Stimulated activated CD8-positive, alpha-beta memory T cell treated with anti-CD3 and anti-CD28 coated beads, Interleukin-2, amount 100 ng/mL, for 1 hour (primary cell): ENCODE results near the gene TRMT112.
"Not testable (repeated sequence)": the region's sequence is repeated elsewhere in the genome, so short reads cannot be mapped to it uniquely, and the experiment has no call there.

ENCODE experiments used
- DNase-seq, 2 donors: peaks; one replicate each; pipeline ENCODE4 v3.0.0-alpha.2; 2020; ENCODE audit warnings: low read depth in 2 of 2

Gene TRMT112

GRCh38 chr11:64312947-64313346, 4.4 kb downstream of the TRMT112 start:
- no peak for DNase-seq

DNA sequence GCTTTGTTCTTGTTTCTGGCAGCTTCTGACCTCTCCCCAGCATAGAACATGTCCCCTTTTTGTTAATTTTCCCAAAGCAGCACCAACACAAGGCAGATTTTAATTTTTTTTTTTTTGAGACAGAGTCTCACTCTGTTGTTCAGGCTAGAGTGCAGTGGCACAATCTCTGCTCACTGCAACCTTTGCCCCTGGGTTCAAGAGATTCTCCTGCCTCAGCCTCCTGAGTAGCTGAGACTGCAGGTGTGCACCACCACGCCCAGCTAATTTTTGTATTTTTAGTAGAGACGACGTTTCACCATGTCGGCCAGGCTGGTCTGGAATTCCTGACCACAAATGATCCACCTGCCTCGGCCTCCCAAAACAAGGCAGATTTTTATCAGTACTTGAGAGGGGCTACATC, 9.6 kb downstream of the TRMT112 start:
- not testable (repeated sequence) for DNase-seq

- DNase-seq = no peak
These were observed 10.3 kb downstream of the TRMT112 start for GRCh38 chr11:64306876-64307622.

DNA sequence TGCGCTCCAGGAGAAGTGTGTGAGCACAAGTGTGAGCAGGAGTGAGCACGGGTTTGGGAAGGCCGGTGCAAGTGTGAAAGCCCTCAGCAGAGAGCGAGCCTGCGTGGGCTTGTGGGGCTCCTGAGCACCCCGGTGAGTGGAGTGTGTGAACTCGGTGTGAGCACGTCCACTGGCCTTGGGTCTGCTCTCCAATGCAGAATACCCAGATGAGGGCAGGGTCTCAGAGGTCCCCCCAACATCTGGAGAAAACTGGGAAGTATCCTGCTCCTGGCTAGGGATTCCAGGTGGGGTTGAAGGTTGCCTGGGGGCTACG, 10.8 kb downstream of the TRMT112 start:
- no peak for DNase-seq

DNA sequence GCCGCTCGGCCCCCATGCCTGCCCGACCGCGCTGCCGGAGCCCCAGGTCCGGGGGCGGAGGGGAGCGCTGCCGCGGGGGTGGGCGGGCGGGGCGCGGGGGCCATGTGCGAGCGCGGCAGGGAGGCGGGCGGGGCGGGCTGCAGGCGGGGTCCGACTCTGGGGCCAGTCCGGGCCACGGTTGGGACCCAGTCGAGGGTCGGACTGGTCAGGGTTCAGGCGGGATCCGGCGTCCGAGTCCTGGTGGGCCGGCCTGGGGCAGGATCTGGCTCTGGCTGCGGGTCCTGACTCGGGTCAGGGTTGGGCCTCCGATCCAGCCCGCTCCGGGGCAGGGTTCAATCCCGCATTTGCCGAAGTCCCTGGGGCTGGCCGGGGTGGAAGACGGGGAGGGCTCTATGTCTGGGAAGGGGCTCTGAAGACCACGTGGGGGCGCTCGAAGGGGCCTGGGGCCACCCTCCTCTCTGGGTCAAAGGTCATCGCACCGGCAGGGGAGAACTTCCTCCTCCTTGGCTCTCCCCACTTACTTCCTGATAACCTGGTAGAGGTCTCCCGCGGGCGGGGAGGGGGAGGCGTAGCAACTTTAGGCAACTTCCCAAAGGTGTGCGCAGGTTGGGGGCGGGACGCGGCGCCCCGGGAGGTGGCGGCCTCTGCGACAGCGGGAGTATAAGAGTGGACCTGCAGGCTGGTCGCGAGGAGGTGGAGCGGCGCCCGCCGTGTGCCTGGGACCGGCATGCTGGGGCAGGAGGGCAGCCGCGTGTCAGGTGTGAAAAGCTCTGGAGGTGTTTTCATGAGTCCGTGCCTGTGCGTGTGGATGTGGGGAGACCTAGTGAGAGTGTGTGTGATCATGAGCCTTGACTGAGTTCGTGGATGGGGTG, 11.4 kb downstream of the TRMT112 start:
- DNase-seq = peak; percentile 40 to 49

DNA sequence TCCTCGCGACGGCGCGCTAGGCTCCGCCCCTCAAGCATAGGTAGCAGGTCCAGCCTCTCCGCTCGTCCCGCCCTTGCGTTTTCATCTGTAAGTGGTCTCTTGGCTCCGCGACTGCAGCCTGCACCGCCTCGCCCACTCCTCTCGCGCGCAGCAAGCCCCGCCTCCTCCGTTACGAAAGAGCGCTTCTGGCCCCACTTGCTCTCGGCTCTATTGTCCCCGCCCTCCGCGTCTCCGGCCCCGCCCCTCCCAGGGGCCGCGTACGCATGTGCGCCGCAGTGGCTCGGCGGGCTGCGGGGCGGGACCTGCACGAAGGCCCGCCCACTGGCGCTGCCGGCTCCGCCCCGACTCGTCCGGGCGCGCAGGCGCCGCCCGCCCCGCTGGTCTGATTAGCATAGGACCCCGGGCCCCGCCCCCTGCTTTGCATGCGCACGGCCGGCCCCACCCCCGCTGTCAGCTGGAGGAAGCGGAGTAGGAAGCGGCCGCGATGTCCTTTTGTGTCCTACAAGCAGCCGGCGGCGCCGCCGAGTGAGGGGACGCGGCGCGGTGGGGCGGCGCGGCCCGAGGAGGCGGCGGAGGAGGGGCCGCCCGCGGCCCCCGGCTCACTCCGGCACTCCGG, 12.2 kb downstream of the TRMT112 start, which contains the start of gene ESRRA:
Gene ESRRA (plus strand): TSS at position 450 of the 616 bp plus-strand sequence. CDS start 1,656 bp downstream, outside the sequence.
- peak; percentile 99 to 100 for DNase-seq

DNA sequence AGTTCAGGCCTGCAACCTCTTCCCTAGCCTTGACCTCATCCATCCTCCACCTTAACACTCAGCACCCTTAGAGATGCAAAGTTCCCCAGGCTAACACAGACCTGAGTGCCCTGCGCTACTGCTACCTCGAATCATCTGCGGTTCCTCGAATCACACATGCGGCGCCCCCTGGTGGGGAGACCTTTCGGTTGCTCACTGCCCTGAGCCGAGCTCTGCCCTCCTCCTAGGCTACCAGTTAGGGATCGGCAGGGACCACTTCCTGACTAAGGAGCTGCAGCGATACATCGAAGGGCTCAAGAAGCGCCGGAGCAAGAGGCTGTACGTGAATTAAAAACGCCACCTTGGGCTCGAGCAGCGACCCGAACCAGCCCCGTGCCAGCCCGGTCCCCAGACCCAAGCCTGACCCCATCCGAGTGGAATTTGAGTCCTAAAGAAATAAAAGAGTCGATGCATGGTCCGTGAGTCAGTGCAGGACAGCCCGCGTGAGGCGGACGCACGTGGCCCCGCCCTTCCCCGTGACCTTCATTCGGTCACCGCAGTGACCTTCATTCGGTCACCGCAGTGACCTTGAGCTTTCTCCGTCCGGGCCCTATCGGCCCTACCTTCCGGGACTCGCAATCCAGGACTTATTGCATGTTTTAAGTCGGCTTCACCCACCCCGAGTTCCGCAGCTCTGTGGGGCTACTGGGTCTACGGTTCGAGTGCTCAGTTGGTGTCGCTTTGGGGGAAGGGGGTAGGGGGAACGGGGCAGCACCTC, 12.9 kb downstream of the TRMT112 start:
- peak; percentile 88 to 92 for DNase-seq

DNA sequence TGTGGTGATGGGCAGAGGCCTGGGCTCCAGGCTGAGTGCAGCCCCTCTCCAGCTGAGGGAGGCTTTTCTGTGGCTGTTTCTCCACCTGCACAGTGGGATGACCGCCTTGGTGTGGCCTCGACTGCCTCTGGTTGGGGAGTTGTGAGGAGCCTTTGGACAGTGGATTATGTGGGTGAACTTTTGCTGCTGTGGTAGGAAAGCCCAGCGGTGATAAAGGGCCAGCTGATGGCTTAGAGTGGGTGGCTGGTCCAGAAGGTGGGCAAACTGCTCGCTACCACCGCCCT, 13.4 kb downstream of the TRMT112 start:
- no peak for DNase-seq

GRCh38 chr11:64303109-64304031, 14.0 kb downstream of the TRMT112 start:
- no peak for DNase-seq

GRCh38 chr11:64299847-64300648, 17.3 kb downstream of the TRMT112 start, which contains the start of gene CATSPERZ:
TSS of gene CATSPERZ (plus strand) at chr11:64300358. CDS start at chr11:64300411, 53 bp downstream.
- DNase-seq = no peak

DNA sequence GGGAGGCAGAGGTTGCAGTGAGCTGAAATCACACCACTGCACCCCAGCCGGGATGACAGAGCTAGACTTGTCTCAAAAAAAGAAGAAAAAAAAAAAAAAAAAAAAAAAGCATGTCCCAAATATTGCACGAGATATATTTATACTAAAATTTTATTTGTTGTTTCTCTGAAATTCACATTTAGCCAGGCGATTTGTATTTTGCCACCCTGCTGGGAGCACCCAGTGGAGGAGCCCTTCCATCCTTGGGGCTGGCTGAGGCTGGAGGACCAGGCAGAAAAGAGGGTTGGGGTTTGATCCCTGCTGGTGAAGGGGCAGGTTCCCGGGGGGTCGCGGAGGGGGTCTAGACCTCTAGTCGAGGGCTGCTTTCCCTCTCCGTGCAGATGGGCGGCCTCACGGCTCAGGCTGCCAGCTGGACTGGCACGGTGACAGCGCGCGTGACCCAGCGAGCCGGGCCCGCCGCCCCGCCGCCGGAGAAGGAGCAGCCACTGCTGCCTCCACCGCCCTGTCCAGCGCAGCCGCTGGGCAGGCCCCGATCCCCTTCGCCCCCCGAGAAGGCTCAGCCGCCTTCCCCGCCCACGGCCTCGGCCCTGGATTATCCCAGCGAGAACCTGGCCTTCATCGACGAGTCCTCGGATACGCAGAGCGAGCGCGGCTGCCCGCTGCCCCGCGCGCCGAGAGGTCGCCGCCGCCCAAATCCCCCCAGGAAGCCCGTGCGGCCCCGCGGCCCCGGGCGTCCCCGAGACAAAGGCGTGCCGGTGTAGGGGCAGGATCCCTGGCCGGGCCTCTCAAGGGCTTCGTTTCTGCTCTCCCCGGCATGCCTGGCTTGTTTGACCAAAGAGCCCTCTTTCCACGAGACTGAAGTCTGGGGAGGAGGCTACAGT, 18.2 kb downstream of the TRMT112 start:
- DNase-seq = no peak

DNA sequence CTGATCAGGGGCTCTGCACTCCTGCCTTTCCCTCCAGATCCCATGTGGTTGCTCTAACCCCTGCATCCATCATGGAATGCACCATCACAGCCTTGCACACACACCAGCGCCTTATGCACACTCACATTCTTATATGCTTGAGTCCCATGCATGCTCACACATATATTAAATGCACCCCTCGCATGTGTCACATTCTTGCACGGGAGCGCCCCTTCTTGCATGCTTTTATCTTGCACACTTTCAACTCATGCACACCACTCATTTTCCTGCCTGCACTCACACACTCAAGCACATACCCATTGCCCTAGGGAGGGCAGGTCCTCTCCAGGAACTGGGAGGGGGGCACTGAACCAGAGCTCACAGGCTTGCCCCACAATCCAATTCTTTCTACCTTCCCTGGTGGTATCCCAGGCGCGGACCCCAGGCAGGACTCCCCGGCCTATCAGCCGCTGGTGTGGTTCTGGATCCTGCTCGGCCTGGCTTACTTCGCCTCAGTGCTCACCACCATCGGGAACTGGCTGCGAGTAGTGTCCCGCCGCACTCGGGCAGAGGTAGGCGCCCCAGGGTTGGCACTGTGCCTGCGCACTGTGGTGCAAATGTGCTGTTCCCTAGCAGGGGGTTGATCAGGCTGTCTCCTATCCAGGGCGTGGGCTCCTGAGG, 19.5 kb downstream of the TRMT112 start:
- DNase-seq = no peak

DNA sequence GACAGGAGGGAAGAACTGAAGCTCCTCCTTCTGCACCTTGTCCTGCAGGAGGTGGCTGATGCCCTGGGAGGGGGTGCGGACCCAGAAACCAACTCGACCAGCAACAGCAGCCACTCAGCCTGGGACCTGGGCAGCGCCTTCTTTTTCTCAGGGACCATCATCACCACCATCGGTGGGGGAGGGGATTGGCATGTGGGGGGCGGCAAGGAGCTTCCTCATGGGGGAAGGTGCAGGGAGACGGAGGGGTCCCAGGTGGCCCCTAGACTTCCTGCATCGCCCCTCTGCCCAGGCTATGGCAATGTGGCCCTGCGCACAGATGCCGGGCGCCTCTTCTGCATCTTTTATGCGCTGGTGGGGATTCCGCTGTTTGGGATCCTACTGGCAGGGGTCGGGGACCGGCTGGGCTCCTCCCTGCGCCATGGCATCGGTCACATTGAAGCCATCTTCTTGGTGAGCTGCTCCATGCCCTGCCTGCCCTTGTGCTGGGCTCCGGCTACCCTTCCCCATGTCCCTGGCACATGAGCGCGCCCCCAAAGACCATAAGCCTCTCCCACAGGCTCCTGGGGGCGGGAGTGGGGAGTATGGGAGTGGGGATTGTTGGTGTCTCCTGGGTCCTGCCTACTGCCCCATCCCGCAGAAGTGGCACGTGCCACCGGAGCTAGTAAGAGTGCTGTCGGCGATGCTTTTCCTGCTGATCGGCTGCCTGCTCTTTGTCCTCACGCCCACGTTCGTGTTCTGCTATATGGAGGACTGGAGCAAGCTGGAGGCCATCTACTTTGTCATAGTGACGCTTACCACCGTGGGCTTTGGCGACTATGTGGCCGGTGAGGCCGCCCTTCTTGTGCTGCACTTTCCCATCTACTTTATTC, 20.3 kb downstream of the TRMT112 start:
- DNase-seq = no peak

GRCh38 chr11:64296236-64296635, 21.1 kb downstream of the TRMT112 start:
- DNase-seq = no peak

DNA sequence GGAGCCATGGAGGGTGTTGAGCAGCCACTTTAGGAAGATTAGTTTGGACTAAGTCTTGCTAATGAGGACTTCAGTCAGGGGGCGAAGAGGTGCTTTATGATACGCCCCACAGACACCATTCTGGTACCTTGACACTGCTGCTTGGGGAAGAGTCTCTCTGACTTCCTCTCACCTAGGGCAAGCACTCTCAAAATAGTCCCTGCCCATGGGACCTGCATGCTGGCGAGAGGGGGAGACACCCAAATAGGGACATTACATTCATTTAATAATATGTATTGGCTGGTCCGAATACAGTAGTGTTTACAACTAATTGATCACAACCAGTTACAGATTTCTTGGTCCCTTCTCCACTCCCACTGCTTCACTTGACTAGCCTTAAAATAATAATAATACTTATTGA, 21.6 kb downstream of the TRMT112 start:
- DNase-seq = no peak

DNA sequence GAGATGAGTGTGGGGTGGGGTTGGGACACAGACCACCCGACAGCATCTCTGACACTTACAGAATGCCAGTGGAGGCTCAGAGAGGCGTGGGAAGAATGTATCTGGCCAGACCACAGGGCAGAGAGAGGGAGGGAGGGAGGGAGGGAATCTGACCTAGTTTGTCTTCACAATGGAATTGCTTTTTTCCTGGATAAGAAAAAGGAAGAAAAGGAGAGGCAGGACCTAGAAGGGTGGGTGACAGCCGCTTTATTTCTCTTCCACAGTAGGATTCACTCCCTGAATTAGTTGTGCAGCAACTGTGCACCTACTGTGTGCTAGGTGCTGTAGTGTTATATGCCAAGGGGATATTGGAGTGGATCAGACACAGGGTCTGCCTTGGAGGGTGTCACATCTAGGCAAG, 22.6 kb downstream of the TRMT112 start:
- no peak for DNase-seq

GRCh38 chr11:64292460-64293254, 24.7 kb downstream of the TRMT112 start:
- no peak for DNase-seq
